Lower leg skin (tissue), 3 donors: Measurements from ENCODE around the gene TAF7.

Experiments
- CTCF ChIP-seq, 3 donors: fragments of 450-650 bp; IDR thresholded peaks; one replicate each; pipeline ENCODE4 v1.5.1; 2016; ENCODE audit warnings: antibody characterized with exemption in 3 of 3, mild to moderate bottlenecking in 3 of 3, moderate library complexity in 2 of 3
- POLR2A ChIP-seq, 2 donors: fragments of 450-650 bp; IDR thresholded peaks; one replicate each; pipeline ENCODE4 v1.6.1; 2016 to 2017; ENCODE audit warnings: antibody characterized with exemption in 2 of 2, mild to moderate bottlenecking in 1 of 2, moderate library complexity in 1 of 2

GRCh38 chr5:141322261-141322660 is 1.7 kb upstream of the TAF7 start:
- TF ChIP-seq CTCF (IDR thresholded peaks at IDR 0.05): no peak
- TF ChIP-seq POLR2A (IDR thresholded peaks at IDR 0.05): no peak
